Measurements from ENCODE around the gene PRKG1.

- no peak for TF ChIP-seq CTCF (IDR thresholded peaks at IDR 0.05; ENCODE audit: insufficient read depth, low read length)
- TF ChIP-seq POLR2AphosphoS5 (IDR thresholded peaks at IDR 0.05; ENCODE audit: low read depth): no peak
- TF ChIP-seq, protein P1, sequence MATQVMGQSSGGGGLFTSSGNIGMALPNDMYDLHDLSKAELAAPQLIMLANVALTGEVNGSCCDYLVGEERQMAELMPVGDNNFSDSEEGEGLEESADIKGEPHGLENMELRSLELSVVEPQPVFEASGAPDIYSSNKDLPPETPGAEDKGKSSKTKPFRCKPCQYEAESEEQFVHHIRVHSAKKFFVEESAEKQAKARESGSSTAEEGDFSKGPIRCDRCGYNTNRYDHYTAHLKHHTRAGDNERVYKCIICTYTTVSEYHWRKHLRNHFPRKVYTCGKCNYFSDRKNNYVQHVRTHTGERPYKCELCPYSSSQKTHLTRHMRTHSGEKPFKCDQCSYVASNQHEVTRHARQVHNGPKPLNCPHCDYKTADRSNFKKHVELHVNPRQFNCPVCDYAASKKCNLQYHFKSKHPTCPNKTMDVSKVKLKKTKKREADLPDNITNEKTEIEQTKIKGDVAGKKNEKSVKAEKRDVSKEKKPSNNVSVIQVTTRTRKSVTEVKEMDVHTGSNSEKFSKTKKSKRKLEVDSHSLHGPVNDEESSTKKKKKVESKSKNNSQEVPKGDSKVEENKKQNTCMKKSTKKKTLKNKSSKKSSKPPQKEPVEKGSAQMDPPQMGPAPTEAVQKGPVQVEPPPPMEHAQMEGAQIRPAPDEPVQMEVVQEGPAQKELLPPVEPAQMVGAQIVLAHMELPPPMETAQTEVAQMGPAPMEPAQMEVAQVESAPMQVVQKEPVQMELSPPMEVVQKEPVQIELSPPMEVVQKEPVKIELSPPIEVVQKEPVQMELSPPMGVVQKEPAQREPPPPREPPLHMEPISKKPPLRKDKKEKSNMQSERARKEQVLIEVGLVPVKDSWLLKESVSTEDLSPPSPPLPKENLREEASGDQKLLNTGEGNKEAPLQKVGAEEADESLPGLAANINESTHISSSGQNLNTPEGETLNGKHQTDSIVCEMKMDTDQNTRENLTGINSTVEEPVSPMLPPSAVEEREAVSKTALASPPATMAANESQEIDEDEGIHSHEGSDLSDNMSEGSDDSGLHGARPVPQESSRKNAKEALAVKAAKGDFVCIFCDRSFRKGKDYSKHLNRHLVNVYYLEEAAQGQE (IDR thresholded peaks at IDR 0.05; ENCODE audit: insufficient replicate concordance, low read depth): no peak
- no peak for TF ChIP-seq GABPA (IDR thresholded peaks at IDR 0.05; ENCODE audit: low read depth)
These were observed 143.2 kb downstream of the PRKG1 start for GRCh38 chr10:51217505-51217904.

Data from HL-60 (cell line).